HG03095 (cell line): ENCODE results near the gene CBARP.

ENCODE experiments used
- ATAC-seq: cut with Tn5 transposase; IDR thresholded peaks from one replicate; pipeline ENCODE4 v1.9.1; 2021; ENCODE audit warnings: moderate library complexity; ENCODE audit not compliant: unreplicated experiment

Gene CBARP

GRCh38 chr19:1239796-1240737 is 2.3 kb upstream of the CBARP start:
- ATAC-seq: no peak

GRCh38 chr19:1239420-1239795 is 1.6 kb upstream of the CBARP start:
- no peak for ATAC-seq

- ATAC-seq: no peak
These were observed 831 bp upstream of the CBARP start for GRCh38 chr19:1238369-1239303.

GRCh38 chr19:1237027-1237659 is 662 bp downstream of the CBARP start:
- no peak for ATAC-seq

GRCh38 chr19:1236576-1236975 is 1.2 kb downstream of the CBARP start:
- no peak for ATAC-seq

GRCh38 chr19:1235625-1236538 is 1.9 kb downstream of the CBARP start:
- no peak for ATAC-seq

- no peak for ATAC-seq
These were observed 2.8 kb downstream of the CBARP start for GRCh38 chr19:1234955-1235380.

- ATAC-seq: no peak
These were observed 3.5 kb downstream of the CBARP start for GRCh38 chr19:1234051-1234954.

GRCh38 chr19:1233115-1233667 is 4.6 kb downstream of the CBARP start:
- ATAC-seq: no peak

GRCh38 chr19:1232652-1233072 is 5.1 kb downstream of the CBARP start:
- no peak for ATAC-seq

GRCh38 chr19:1231729-1232637 is 5.8 kb downstream of the CBARP start:
- ATAC-seq: no peak

GRCh38 chr19:1230783-1231489 is 6.9 kb downstream of the CBARP start:
- no peak for ATAC-seq

- ATAC-seq: no peak
These were observed 7.7 kb downstream of the CBARP start for GRCh38 chr19:1229924-1230782.

GRCh38 chr19:1229056-1229923 is 8.5 kb downstream of the CBARP start:
- no peak for ATAC-seq
